NK-92 treated with Interleukin-12 subunit alpha and Interleukin-12 subunit beta, amount 100 ng/mL, for 24 hours (cell line): ENCODE data around the gene AGTPBP1.
"Not testable (repeated sequence)": the region's sequence is repeated elsewhere in the genome, so short reads cannot be mapped to it uniquely, and the experiment has no call there.

Source experiments
- DNase-seq: peaks from one replicate; lab custom pipeline; 2025; lab: John Stamatoyannopoulos, UW

AGTPBP1 gene

GRCh38 chr9:85741875-85742596 is at the start of gene AGTPBP1:
Gene AGTPBP1 (minus strand): TSS chr9:85741954. CDS start chr9:85712533, 29,421 bp downstream.
- peak; percentile 83 for DNase-seq

GRCh38 chr9:85786116-85786515 is 44.4 kb upstream of the AGTPBP1 start:
- not testable (repeated sequence) for DNase-seq

GRCh38 chr9:85773844-85774243 is 32.1 kb upstream of the AGTPBP1 start:
- DNase-seq = not testable (repeated sequence)

- not testable (repeated sequence) for DNase-seq
These were observed 20.0 kb upstream of the AGTPBP1 start for GRCh38 chr9:85761802-85762201.

- DNase-seq = not testable (repeated sequence)
These were observed 16.0 kb upstream of the AGTPBP1 start for GRCh38 chr9:85757716-85758115.

- DNase-seq = not testable (repeated sequence)
These were observed 14.5 kb upstream of the AGTPBP1 start for GRCh38 chr9:85756216-85756615.

- DNase-seq = no peak
These were observed 4.6 kb upstream of the AGTPBP1 start for GRCh38 chr9:85746309-85746708.

GRCh38 chr9:85745203-85745602 is 3.4 kb upstream of the AGTPBP1 start:
- no peak for DNase-seq

- no peak for DNase-seq
These were observed 2.7 kb upstream of the AGTPBP1 start for GRCh38 chr9:85744480-85744879.

GRCh38 chr9:85743275-85744128 is 1.7 kb upstream of the AGTPBP1 start:
- no peak for DNase-seq

GRCh38 chr9:85742597-85742936 is 813 bp upstream of the AGTPBP1 start:
- no peak for DNase-seq

GRCh38 chr9:85741095-85741874 is 469 bp downstream of the AGTPBP1 start:
- DNase-seq = peak; percentile 34

- no peak for DNase-seq
These were observed 1.0 kb downstream of the AGTPBP1 start for GRCh38 chr9:85740787-85741094.

- no peak for DNase-seq
These were observed 3.2 kb downstream of the AGTPBP1 start for GRCh38 chr9:85738509-85738908.

- DNase-seq = no peak
These were observed 4.1 kb downstream of the AGTPBP1 start for GRCh38 chr9:85737671-85738070.

GRCh38 chr9:85730916-85731630 is 10.7 kb downstream of the AGTPBP1 start:
- no peak for DNase-seq

GRCh38 chr9:85729882-85730281 is 11.9 kb downstream of the AGTPBP1 start:
- no peak for DNase-seq

GRCh38 chr9:85727500-85727899 is 14.3 kb downstream of the AGTPBP1 start:
- no peak for DNase-seq

GRCh38 chr9:85726737-85727136 is 15.0 kb downstream of the AGTPBP1 start:
- no peak for DNase-seq

GRCh38 chr9:85723215-85723614 is 18.5 kb downstream of the AGTPBP1 start:
- DNase-seq = no peak

- DNase-seq = not testable (repeated sequence)
These were observed 22.3 kb downstream of the AGTPBP1 start for GRCh38 chr9:85719411-85719810.

- not testable (repeated sequence) for DNase-seq
These were observed 23.9 kb downstream of the AGTPBP1 start for GRCh38 chr9:85717818-85718217.
